Ovary (tissue), 9 donors: ENCODE measurements around the gene FAAP24. TPM values are rescaled to one million over a fixed set of nuclear protein-coding genes. Genes with fewer than 3 reads are reported as not detected.
"Not testable (repeated sequence)": the region's sequence is repeated elsewhere in the genome, so short reads cannot be mapped to it uniquely, and the experiment has no call there.

Source experiments
- DNase-seq, 5 donors: peaks; one replicate each; pipeline ENCODE4 v3.0.0-alpha.2; 2019 to 2020
- H3K27ac ChIP-seq, 2 donors: fragments of 200-600 bp; one replicate each; pipeline versions ENCODE4 v1.5.1 to v1.8.0; 2019 to 2022
- H3K27me3 ChIP-seq: fragments of 200-600 bp; one replicate; pipeline ENCODE4 v1.8.0; 2022
- H3K36me3 ChIP-seq: fragments of 200-600 bp; sonication (generic); one replicate; pipeline ENCODE4 v1.5.1; 2019
- H3K4me1 ChIP-seq: one replicate; pipeline ENCODE4 v1.8.1; 2013; ENCODE audit warnings: mild to moderate bottlenecking, moderate library complexity; ENCODE audit not compliant: insufficient read depth
- H3K4me3 ChIP-seq: fragments of 200-600 bp; sonication (generic); one replicate; pipeline ENCODE4 v1.5.1; 2017
- H3K9me3 ChIP-seq, 2 donors: fragments of 200-600 bp in 1 of 2; sonication (generic) in 1 of 2; one replicate each; pipeline versions ENCODE4 v1.5.1 to v1.8.1; 2013 to 2019; ENCODE audit warnings: mild to moderate bottlenecking in 1 of 2, moderate library complexity in 1 of 2
- EP300 ChIP-seq: sonication (generic); formaldehyde crosslinking; IDR thresholded peaks from one replicate; pipeline ENCODE4 v1.6.1; 2017; ENCODE audit warnings: antibody characterized with exemption
- POLR2A ChIP-seq: fragments of 450-650 bp; IDR thresholded peaks from one replicate; pipeline ENCODE4 v1.6.1; 2017; ENCODE audit warnings: antibody characterized with exemption, mild to moderate bottlenecking, moderate library complexity
- WGBS, 3 donors: extraction: QIAGEN DNeasy Blood & Tissue Kit in 1 of 3; methylation state at CpG; one replicate each; pipeline versions ENCODE4 v1.1.5 to v1.1.7; 2013 to 2017; 5-methylcytosine and 5-hydroxymethylcytosine counted together
- intact Hi-C, 4 donors: fragments of 100-400 bp; cut with DNase I; formaldehyde crosslinking; loops; one replicate each; pipeline versions ENCODE4 v1.11.0 to v1.15.1; 2022 to 2023
- polyA plus RNA-seq, 2 donors: library from polyadenylated mRNA; stranded (reverse); fragments of 200-250 nt in 1 of 2; fragments of 350-450 nt in 1 of 2; fragmentation: Illumina TruSeq in 1 of 2; extraction: RNeasy Lipid Tissue Mini Kit (QIAGEN cat#74804) in 1 of 2; gene quantifications; one replicate each; pipeline ENCODE4 v1.2.3, GENCODE V29; 2013 to 2014
- total RNA-seq, 7 donors: library from RNA; depleted of rRNA in 2 of 7; stranded (reverse); fragments of >200 nt in 2 of 7; fragmentation: NEBNext Ultra II Directional in 3 of 7; extraction: Animal tissue kit (Norgen Biotek cat#: 25700) in 3 of 7; gene quantifications; one replicate each; pipeline versions ENCODE4 v1.1.0 to v1.2.4, GENCODE V29; 2016 to 2023
- TF ChIP-seq, protein P1 (sequence below), 3 donors: fragments of 450-650 bp in 2 of 3; fragments of 200-600 bp in 1 of 3; IDR thresholded peaks; one replicate each; pipeline versions ENCODE4 v1.5.1 to v1.8.0; 2016 to 2022; ENCODE audit warnings: antibody characterized with exemption in 3 of 3, mild to moderate bottlenecking in 1 of 3
- donor health status: DM: no; HTN: no; CAD: no; lungs with moderate emphysema.
- donor health status: DM: no; HTN: no; CAD: no.
- donor health status: Bipolar disorder and iron deficiency.
- donor health status: DM: yes; HTN: yes; CAD: no.
- donor health status: DM: no; HTN: no; CAD: no.
- donor health status: DM: yes; HTN: yes; CAD: no.

The FAAP24 gene
- total and polyA plus RNA-seq, 9 donors, result 0.57 to 2.7 (median 1.7) TPM

DNA sequence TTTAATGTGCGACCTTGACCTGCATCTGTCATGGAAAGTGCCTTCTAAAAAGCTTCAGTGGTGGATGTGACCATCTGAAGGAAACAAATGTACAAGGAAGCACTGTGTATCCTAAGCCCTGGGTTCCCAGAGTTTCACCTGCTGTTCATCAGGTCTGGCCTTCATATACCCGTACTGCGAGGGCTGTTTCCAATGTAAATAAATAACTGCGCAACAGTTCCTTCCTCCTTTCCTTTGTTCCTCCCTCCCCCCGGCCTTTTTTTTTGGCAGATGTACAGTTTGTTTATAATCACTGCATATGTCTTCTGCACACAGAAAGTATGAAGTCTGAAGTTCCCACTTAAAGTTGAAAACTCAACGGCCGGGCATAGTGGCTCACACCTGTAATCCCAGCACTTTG, 5.2 kb downstream of the FAAP24 start:
- Histone ChIP-seq H3K4me1 (no peaks in the 10 kb centered on the region), H3K4me3 (no peak overlapping the region), H3K27me3 (no peaks in the 10 kb centered on the region), H3K9me3 (no peaks in the 10 kb centered on the region), H3K36me3 (no peaks in the 10 kb centered on the region), H3K27ac (no peak overlapping the region)
- WGBS, 3 donors, result 66 to 75% (median 69%) methylated on average over 7 of the region's 7 CpGs
- intact Hi-C loops, result loop anchor here in 1 of 4 donors (10.0 kb wide), 2 partner anchors 148 to 228 kb away; no protein-coding TSS in a partner anchor
- TF ChIP-seq, protein P1, sequence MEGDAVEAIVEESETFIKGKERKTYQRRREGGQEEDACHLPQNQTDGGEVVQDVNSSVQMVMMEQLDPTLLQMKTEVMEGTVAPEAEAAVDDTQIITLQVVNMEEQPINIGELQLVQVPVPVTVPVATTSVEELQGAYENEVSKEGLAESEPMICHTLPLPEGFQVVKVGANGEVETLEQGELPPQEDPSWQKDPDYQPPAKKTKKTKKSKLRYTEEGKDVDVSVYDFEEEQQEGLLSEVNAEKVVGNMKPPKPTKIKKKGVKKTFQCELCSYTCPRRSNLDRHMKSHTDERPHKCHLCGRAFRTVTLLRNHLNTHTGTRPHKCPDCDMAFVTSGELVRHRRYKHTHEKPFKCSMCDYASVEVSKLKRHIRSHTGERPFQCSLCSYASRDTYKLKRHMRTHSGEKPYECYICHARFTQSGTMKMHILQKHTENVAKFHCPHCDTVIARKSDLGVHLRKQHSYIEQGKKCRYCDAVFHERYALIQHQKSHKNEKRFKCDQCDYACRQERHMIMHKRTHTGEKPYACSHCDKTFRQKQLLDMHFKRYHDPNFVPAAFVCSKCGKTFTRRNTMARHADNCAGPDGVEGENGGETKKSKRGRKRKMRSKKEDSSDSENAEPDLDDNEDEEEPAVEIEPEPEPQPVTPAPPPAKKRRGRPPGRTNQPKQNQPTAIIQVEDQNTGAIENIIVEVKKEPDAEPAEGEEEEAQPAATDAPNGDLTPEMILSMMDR (IDR thresholded peaks at IDR 0.05), result no peak
- no peak for TF ChIP-seq POLR2A
- TF ChIP-seq EP300, result no peak
- DNase-seq, result no peak

DNA sequence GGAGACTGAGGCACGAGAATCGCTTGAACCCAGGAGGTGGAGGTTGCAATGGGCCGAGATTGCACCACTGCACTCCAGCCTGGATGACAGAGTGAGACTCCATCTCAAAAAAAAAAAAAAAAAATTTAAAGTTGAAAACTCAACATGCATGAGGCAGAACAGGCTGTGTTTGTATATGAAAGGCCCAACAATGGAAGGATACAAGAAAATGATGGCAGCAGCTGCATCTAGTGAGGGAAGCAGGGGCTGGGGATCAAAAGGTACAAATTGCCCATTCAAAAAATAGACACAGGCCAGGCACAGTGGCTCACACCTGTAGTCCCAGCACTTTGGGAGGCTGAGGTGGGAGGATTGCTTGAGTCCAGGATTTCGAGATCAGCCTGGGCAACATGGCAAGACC, 5.8 kb downstream of the FAAP24 start:
- not testable (repeated sequence) for H3K36me3 ChIP-seq, H3K9me3 ChIP-seq, H3K27me3 ChIP-seq, H3K4me3 ChIP-seq, H3K27ac ChIP-seq, DNase-seq, H3K4me1 ChIP-seq
- intact Hi-C loops, result loop anchor here in 1 of 4 donors (10.0 kb wide), 2 partner anchors 147 to 227 kb away; no protein-coding TSS in a partner anchor
- 87 to 97% (median 93%) methylated on average over 4 of the region's 4 CpGs for WGBS, 3 donors

DNA sequence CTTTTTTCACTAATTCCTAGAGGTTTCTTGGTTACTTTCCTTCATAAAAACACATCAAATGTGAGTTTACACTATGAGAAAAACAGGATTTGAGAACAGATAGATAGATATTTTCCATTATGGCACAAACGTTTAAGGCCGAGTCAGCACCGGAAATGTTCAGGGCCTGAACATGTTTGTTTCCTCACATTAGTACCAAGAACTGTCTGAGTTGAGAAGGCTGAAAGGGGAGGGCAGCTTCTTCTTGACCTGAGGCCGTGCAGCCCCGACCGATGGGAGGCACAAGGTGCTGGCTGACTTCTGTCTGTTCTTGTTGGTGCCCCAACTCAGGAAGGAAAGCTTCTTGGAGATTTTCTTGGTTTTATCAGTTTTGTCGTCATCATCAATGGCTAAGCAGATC, 7.8 kb downstream of the FAAP24 start:
- intact Hi-C loops, result loop anchor here in 1 of 4 donors (10.0 kb wide), 2 partner anchors 145 to 225 kb away; no protein-coding TSS in a partner anchor
- not testable (repeated sequence) for H3K9me3 ChIP-seq, H3K27me3 ChIP-seq, H3K4me3 ChIP-seq, H3K27ac ChIP-seq, H3K4me1 ChIP-seq, DNase-seq, H3K36me3 ChIP-seq
- 84 to 89% (median 88%) methylated on average over 7 of the region's 7 CpGs for WGBS, 3 donors

DNA sequence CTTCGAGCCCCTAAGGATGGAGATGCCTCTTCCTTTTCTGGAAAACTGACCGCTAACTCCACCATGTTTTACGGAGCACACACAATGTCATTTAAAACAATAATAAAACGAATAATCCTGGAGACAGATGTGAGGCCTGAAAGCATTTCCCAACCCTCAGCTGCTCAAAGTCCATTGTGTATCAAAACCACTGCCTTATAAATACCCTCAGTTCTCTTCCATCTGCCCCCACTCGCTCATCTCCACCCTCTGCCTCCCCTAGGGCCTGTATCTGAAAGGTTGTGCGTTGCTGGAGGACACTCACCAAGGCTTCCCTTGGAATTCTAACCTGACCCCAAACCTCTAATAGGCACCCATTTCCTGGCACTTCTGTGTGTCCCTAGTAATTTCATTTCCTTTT, 10.4 kb downstream of the FAAP24 start:
- DNase-seq, intact Hi-C loops, H3K9me3 ChIP-seq, H3K4me1 ChIP-seq, H3K27me3 ChIP-seq, H3K36me3 ChIP-seq, H3K27ac ChIP-seq, H3K4me3 ChIP-seq: not testable (repeated sequence)
- 95 to 96% (median 96%) methylated on average over 6 of the region's 6 CpGs for WGBS, 3 donors

DNA sequence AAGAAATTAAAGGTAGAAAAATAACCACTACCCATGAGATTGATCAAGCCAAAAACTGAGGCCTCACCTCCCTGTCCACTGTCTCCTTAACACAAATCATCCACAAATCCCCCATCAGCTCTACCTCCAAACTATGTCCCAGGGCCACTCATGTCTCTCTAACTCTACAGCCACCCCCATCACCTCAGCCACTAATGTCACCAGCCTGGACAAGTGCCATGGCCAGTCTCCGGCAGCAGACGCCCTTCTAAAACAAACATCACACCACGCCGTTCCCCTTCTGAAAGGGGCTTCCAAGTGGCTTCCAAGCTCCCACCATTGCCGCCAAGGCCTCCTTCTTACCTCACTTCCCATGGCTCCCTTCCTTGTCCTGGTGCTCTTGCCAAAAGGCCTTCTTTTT, 16.2 kb downstream of the FAAP24 start:
- H3K27ac ChIP-seq, intact Hi-C loops, DNase-seq, H3K4me1 ChIP-seq, H3K4me3 ChIP-seq, H3K27me3 ChIP-seq, H3K36me3 ChIP-seq, H3K9me3 ChIP-seq: not testable (repeated sequence)
- 91 to 97% (median 94%) methylated on average over 5 of the region's 5 CpGs for WGBS, 3 donors

DNA sequence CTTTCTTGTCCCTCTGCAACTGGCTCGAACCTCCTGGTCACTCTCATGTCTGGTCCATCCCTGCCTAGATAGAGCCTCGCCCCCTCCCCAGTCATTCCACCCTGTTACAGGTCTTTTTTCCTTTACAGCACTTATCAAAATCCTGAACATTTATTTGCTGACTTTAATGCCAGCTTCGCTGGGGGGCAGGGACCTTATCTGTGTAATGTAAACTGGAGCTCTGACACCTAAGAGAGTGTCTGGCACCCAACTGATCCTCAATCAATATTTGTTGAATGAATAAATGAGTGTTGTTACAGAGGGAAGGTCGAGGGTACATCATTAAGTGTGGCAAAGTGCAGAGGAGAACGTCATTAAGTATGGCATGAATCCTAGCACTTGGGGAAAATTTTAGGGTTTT, 16.7 kb downstream of the FAAP24 start:
- DNase-seq, result no peak
- H3K27ac ChIP-seq, result no peak overlapping the region
- WGBS, 3 donors, result 80 to 85% (median 81%) methylated on average over 5 of the region's 5 CpGs
- H3K4me1 ChIP-seq, result no peaks in the 10 kb centered on the region
- H3K27me3 ChIP-seq, result no peaks in the 10 kb centered on the region
- H3K36me3 ChIP-seq, result no peaks in the 10 kb centered on the region
- no peak for TF ChIP-seq POLR2A
- TF ChIP-seq, protein P1 (IDR thresholded peaks at IDR 0.05), result no peak
- TF ChIP-seq EP300, result no peak
- H3K4me3 ChIP-seq, result no peak overlapping the region
- H3K9me3 ChIP-seq, result no peaks in the 10 kb centered on the region
- intact Hi-C loops, result no loop called here

DNA sequence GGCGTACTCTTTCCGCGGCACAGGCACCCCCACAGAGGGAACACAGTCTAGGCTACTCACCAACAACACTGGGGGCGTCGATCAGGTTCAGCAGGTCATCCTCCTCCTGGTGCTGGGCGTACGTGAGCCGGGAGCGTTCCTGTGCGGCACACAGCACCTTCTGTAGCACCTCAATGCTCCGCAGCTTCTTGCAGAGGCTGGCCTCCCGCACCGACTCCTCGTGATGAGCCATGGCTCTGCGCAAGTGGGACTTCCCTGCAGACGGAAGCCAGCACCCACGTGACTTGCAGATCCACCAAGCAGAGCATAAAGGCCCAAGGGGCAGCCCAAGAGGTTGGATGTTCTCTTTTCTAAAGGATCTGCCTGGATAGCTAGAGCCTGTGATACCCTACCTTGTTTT, 23.9 kb downstream of the FAAP24 start:
- DNase-seq, H3K4me1 ChIP-seq, intact Hi-C loops, H3K4me3 ChIP-seq, H3K27me3 ChIP-seq, H3K9me3 ChIP-seq, H3K36me3 ChIP-seq, H3K27ac ChIP-seq: not testable (repeated sequence)
- 74 to 82% (median 79%) methylated on average over 15 to 17 of the region's 17 CpGs for WGBS, 3 donors

DNA sequence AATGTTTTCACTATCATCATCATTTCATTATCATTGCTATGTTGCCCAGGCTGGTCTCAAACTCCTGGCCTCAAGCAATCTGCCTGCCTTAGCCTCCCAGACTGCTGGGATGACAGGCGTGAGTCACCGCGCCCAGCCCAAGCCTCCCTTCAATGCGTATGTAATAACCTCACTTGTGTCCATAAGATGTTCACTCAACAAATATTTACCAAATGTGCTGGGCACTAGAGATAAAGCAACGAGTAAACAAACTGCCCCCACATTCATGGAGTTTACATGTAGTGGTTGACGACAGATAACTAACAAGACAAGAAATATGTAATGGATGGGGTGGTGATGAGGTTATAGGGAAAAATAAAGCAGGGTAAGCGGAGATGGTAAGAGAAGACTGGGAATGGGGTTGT, 25.0 kb downstream of the FAAP24 start:
- WGBS, 3 donors, result 59 to 74% (median 68%) methylated on average over 7 of the region's 7 CpGs
- H3K36me3 ChIP-seq, H3K27ac ChIP-seq, intact Hi-C loops, H3K27me3 ChIP-seq, DNase-seq, H3K4me1 ChIP-seq, H3K4me3 ChIP-seq, H3K9me3 ChIP-seq: not testable (repeated sequence)
